Measurements from ENCODE around the gene TNFAIP8L1.

The TNFAIP8L1 gene

DNA sequence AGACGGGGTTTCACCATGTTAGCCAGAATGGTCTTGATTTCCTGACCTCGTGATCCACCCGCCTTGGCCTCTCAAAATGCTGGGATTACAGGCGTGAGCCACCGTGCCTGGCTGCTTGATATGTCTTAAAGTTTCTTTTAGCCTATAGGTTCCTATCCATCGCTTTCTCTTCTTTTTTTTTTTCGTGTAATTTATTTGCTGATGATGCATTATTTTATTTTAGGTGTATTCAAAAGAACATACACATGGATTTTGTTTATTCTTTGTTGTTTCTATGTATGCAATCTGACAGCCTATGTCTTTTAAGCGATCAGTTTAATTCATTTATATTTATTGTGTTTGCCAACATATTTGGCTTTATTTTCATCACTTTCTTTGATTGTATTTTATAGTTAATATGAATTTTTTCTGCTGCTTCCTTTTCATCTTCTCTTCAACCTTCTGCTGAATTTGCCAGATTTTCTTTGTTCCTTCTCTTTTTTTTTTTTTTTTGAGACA lies 26.0 kb upstream of the TNFAIP8L1 start:
- DNase-seq, result no peak

GRCh38 chr19:4618019-4618418 lies 21.3 kb upstream of the TNFAIP8L1 start:
- DNase-seq, result no peak

GRCh38 chr19:4619668-4620294 lies 19.5 kb upstream of the TNFAIP8L1 start:
- DNase-seq, result no peak

DNA sequence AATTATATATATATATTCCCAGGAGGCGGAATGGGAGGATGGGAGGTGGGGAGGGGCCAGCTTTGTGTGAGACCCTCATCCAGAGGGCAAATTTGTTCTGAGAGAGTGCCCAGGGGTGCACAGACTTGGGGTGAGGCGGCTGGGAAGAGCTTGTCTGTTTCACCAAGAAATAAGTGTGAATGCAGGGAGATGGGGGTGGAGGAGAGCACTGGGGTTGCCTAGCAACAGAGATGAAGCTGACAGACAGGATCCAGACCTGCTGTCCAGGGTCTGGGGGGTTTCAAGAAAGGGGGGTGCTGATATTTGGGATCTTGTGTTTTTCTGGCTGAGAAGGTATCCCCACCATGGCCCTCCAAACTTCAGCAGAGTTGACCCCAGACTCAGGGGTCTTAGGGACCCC lies 18.6 kb upstream of the TNFAIP8L1 start:
- no peak for DNase-seq

- peak; percentile 55 to 75 (median 61) for DNase-seq
Observed at GRCh38 chr19:4622695-4623421, 16.5 kb upstream of the TNFAIP8L1 start.

DNA sequence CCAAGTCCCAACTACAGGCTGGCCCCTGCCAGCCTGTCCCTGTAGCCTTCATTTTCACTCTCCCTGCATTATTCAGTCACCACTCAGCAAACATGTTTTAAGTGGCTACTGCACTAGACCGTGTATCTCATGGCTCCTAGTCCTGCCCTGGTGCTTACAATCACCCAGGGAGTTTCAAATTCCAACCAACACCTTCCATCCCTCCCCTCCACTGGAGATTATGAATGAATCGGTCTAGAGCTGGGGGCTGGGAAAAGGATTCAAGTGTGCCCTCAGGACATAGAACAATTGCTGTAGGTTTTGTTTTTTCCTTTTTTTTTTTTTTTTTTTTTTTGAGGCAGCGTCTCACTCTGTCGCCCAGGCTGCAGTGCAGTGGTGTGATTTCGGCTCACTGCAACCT lies 15.0 kb upstream of the TNFAIP8L1 start:
- no peak for DNase-seq

- peak in 1 of 3 donors; percentile 41 for DNase-seq
Observed at GRCh38 chr19:4624733-4625362, 14.5 kb upstream of the TNFAIP8L1 start.

DNA sequence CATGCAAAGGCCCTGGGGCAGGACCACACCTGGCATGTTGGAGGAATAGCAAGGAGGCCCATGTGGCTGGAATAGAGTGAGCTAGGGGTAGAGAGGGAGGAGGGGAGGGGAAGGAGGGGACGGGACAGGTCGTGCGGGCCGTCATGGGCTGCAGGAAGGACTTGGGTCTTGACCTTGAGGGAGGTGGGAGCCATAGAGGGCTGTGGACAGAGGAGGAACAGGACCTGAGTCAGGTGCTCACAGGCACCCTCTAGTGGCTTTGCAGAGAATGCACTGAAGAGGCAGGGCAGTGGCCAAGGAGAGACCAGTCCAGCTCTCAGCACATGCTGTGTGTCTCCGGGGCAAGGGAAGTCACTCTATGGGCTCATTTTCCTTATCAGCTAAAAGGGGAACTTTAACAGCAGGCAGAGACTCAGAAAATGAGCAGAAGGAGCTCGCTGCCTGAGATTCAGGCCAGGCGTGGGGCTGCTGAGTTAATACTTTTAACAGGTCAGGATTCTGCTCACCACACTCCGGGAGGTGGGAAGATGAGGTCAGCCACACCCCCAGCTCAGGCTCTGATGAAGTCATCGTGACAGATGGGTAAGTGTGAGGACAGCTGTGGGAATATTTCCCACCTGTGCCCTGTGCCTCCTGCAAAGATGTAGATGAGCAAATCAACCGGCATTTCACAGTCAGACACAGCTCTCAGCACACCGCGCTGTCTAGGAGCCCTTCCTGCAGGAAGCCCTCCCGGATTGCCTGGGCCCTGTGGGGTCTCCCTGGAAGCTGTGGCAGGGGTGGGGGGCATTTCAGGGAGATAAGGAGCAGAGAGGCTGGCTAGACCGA lies 6.0 kb upstream of the TNFAIP8L1 start:
- DNase-seq, result peak; percentile 89 to 93 (median 93)

- no peak for DNase-seq
Observed at GRCh38 chr19:4635754-4636116, 3.6 kb upstream of the TNFAIP8L1 start.

- peak; percentile 66 to 87 (median 76) for DNase-seq
Observed at GRCh38 chr19:4636151-4636717, 3.1 kb upstream of the TNFAIP8L1 start.

DNA sequence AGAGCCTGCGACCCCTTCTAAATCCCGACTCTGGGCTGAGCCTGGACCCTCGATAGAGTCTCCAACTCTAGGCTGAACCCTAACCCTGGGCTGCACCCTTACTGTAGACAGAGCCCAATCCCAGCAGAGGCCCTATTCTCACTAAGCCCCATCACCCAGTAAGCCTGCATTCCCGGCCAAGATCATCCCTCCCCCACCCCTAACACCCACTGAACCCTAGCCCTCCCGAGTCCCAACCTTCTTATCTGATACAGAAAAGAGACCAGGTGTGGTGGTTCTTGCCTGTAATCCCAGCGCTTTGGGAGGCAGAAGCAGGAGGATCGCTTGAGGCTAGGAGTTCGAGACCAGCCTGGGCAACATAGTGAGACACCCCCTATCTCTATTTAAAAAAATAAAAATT lies 2.6 kb upstream of the TNFAIP8L1 start:
- DNase-seq, result no peak

GRCh38 chr19:4638317-4638716 lies 999 bp upstream of the TNFAIP8L1 start:
- DNase-seq, result no peak

DNA sequence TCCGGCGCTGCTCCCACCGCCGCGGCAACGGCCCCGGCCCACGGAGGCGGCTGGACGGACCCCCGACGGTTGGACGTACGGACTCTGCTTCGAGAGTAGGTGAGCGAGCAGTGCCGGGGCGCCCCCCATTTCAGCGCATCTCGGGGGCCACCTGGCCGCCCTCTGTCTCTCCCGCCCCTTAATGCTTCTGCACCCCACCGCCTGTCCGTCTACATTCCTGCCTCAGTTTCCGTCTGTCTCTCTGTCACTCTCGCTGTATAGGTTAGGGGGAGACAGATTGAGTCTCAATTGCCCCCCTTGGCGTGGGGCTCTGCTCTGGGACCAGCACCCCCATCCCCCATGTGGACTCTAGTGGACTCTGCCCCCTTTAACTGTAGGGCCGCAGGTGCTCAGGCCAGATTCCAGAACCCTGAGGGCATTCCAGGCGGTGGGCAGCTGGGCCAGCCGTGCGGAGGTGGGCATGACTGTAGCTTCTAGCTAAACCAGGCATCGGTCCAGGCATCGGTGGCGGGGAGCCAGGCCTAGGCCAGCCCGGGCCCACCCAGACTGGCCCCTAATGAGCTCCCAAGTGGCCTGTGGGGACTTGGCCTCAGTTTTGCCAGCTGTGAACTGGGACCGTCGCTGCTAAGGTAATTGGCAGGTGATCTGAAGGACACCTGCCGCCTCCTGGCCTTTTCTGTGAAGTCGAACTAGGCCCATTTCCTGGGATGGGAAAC lies 373 bp downstream of the TNFAIP8L1 start:
- peak in 1 of 3 donors; percentile 29 for DNase-seq

DNA sequence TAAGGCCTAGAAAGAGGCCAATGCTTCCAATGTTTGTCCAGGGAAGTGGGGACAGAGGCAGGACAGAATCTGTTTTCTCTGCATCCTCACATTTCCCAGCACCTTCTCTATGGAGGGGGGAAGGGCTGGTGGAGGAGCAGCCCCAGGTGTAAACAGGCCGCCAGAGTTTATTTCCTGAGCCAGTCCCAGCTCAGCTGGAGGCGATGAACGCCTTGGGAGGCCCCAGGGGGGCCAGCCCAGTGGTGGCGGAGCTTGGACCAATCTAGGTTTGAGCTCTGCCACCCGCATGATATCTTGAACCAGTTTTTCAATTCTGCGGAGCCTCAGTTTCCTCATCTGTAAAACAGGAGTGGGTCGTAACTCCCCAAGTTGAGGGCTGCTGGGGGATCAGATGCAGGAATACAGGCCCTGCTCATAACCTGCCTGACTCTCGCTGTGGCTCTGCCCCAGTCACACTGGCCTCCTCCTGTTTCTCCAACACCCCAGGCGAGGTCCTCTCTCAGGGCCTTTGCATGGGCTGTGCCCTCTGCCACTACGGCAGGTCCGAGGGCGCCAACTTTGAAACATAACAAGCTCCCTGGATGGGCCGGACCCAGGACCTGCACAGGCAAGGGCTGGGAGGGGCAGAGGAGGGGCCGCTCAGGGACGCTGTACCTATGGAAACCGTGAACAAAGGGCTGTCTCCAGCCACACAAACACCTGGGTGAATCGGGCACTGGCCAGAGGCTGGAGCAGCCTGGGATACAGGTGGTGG lies 1.1 kb downstream of the TNFAIP8L1 start:
- DNase-seq, result no peak

DNA sequence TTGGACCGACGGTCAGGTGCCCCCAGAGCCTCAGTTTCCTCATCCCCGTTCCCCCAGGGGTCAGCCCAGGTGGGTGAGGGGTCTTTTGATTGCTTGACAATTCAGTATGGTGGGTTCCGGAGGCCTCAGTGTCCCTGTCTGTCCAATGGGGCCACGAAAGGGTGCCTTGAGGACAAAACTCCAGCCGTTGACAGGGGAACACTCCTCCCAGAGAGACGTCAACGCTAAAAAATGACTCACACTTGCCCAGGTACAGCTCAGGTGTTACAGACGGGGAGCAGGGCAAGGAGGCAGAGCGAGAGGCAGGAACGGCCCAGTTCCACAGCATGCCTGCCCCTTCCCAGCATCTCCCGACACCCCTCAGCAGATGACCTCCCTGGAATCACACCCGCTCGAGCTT lies 1.8 kb downstream of the TNFAIP8L1 start:
- no peak for DNase-seq

DNA sequence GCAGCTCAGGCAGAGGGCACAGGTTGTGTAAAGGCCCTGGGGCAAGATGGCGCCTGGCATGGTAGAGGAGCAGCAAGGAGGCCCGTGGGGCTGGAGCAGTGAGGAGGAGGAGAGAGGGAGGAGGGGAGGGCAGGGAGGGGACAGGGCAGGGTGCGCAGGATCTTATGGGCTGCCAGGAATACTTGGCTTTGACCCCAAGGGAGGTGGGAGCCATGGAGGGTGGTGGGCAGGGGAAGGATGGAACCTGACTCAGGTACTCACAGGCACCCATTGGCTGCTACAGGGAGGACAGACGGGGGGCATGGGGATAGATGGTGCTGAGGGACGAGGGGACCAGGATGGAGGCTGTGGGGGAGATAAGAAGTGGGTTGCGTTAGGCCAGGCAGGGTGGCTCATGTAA lies 3.3 kb downstream of the TNFAIP8L1 start:
- no peak for DNase-seq

DNA sequence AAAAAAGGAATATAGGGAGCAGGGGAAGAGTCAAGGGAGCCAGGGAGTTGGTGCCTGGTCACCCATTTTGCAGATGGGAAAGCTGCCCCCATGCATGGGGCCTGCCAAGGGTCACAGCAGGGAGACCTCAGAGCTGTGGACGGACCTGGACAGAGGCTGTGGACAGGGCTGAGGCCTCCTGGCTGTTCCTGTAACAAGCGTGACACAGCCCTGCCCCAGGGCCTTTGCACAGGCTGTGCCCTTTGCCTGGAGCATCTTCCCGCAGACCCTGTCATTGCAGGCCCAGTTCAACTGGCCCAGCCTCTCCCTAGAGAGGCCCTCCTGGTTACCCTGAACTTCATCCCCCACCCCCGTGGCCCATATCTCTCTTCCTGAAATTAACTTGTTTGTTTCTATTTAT lies 6.4 kb downstream of the TNFAIP8L1 start:
- no peak for DNase-seq

DNA sequence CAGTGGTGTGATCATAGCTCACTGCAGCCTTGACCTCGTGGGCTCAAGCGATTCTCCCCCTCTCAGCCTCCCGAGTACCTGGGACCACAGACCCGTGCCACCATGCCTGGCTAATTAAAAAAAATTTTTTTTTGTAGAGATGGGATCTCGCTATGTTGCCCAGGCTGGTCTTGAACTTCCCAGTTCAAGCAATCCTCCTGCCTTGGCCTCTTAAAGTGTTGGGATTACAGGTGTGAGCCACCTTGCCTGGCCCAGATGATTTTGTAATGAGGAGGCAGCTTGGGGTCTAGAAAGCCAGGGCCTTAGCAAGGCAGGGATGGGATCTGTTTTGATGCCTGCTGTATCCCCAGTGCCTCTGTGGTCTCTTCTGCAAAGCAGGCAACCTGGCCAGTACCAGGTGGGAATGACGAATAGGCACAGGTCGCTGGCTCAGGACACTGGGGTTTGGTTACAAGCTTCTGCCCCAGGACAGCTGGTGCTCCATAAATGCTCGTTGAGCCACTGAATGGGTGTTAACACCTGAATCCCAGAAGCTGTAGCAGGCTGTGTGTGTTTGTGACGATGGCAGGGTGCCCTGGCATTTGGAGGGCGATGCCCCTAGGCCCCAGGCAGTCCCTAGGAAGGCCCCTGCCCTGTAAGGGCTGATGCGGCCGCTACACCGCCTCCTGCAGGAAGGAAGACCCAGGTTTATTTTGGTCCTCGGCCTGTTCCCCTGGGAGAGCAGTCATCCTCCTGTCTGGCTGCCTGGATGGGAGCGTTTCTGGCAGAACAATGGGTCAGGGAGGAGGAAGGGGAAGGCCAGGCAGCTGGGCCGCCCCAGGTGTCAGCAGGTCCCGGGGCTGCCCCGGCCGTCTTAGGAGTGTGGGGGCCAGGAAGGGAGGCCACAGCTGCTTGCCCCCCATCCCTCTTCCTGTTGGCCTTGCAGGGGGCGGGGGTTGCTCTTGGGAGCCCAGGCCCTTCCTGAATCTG lies 8.6 kb downstream of the TNFAIP8L1 start:
- no peak for DNase-seq

DNA sequence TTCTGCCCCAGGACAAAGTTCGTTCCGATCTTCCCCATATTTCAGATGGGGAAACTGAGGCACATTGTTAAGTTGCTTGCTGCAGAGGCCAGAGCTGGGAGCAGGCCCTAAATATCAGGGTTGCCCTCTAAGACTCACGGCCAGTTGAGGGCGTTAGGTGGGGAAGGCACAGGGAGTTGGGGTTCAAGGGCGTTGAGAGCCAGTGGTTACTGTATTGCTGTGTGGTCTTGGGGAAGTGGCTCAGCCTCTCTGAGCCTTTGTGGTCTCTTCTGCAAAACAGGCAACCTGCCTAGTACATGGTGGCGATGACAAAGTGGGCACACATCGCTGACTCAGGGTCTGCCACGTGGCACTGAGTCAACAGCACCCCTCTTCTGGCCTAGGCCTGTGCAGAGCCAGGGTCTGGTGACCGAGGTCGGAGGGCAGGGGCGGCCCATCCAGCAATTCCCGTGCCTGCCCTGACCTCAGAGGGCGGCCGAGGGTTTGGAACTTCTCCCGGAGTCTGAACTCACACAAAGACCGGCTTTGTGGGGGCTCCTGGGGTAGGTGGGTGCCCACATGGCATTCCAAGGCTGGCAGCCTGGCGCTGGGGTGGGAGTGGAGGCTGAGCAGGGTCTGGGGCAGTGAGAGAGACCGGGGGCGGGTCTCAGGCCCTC lies 10.2 kb downstream of the TNFAIP8L1 start:
- DNase-seq, result no peak

DNA sequence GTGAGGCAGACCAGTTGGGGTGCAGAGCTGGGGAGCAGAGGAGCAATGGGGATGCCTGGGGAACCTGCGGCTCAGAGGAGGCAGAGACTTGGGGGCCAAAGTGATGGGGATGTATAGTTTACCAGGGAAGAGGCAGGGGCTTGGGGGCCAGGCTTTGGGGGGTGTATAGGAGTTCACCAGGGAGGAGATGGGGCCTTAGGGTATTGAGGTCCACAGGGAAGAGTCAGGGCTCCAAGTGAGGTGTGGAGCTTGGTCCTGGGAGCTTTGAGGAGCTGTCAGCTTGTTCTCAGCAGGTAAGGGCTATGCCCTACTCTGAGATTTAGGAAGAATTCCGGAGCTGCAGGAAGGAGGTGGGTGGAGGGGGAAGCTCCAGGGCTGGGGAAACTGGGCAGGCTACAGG lies 10.8 kb downstream of the TNFAIP8L1 start:
- no peak for DNase-seq

All from suppressor macrophage treated with lipopolysaccharide for 1 hour (primary cell).